Colonic mucosa (tissue), 4 donors: ENCODE data around the gene CMC1. TPM values are rescaled to one million over a fixed set of nuclear protein-coding genes. Genes with fewer than 3 reads are reported as not detected.
"Not testable (repeated sequence)": the region's sequence is repeated elsewhere in the genome, so short reads cannot be mapped to it uniquely, and the experiment has no call there.

Experiments
- DNase-seq: peaks from one replicate; pipeline ENCODE4 v3.0.0-alpha.2; 2020
- H3K27ac ChIP-seq: fragments of 200-600 bp; one replicate; pipeline ENCODE4 v1.8.0; 2021
- H3K27me3 ChIP-seq: fragments of 200-600 bp; one replicate; pipeline ENCODE4 v1.8.0; 2021
- H3K36me3 ChIP-seq: fragments of 200-600 bp; one replicate; pipeline ENCODE4 v1.8.0; 2021
- H3K4me1 ChIP-seq: fragments of 200-600 bp; one replicate; pipeline ENCODE4 v1.8.0; 2021; ENCODE audit warnings: mild to moderate bottlenecking
- H3K4me3 ChIP-seq: fragments of 200-600 bp; one replicate; pipeline ENCODE4 v1.8.0; 2021
- H3K9ac ChIP-seq, 2 donors: one replicate each; pipeline ENCODE4 v1.7.0; 2013; ENCODE audit warnings: control low read depth in 2 of 2, low read depth in 2 of 2, low read length in 2 of 2
- H3K9me3 ChIP-seq: fragments of 200-600 bp; one replicate; pipeline ENCODE4 v1.8.0; 2021
- CTCF ChIP-seq: fragments of 200-600 bp; IDR thresholded peaks from one replicate; pipeline ENCODE4 v1.8.0; 2022; ENCODE audit warnings: antibody characterized with exemption, mild to moderate bottlenecking
- intact Hi-C: fragments of 100-400 bp; cut with DNase I; formaldehyde crosslinking; loops from one replicate; pipeline ENCODE4 v1.14.1; 2022
- total RNA-seq, 2 donors: library from RNA; stranded (reverse); fragmentation: NEBNext Ultra II Directional in 1 of 2; extraction: Animal tissue kit (Norgen Biotek cat#: 25700) in 1 of 2; gene quantifications; one replicate each; pipeline ENCODE4 v1.2.1, GENCODE V29; 2021
- donor health status: healthy.
- donor health status: DM: no; HTN: no; CAD: no.
- donor health status: DM: no; HTN: no; CAD: no.

CMC1 gene
- total RNA-seq, 2 donors from 2014 or later: 29.7 to 41.5 TPM

- Histone ChIP-seq H3K9me3 (no peaks in the 10 kb centered on the region), H3K9ac (no peak overlapping the region), H3K4me1 (no peaks in the 10 kb centered on the region), H3K36me3 (no peaks in the 10 kb centered on the region), H3K27ac (no peak overlapping the region), H3K4me3 (no peak overlapping the region), H3K27me3 (no peaks in the 10 kb centered on the region)
- TF ChIP-seq CTCF: no peak
- intact Hi-C loops: no loop called here
- no peak for DNase-seq
Observed at GRCh38 chr3:28265641-28266040, 24.2 kb downstream of the CMC1 start.

GRCh38 chr3:28267984-28268849 is 26.8 kb downstream of the CMC1 start:
- Histone ChIP-seq H3K4me1 (no peaks in the 10 kb centered on the region), H3K9ac (no peak overlapping the region), H3K9me3 (no peaks in the 10 kb centered on the region), H3K4me3 (no peak overlapping the region), H3K36me3 (no peaks in the 10 kb centered on the region), H3K27ac (no peak overlapping the region), H3K27me3 (no peaks in the 10 kb centered on the region)
- intact Hi-C loops: no loop called here
- peak; percentile 20 for TF ChIP-seq CTCF
- peak; percentile 42 for DNase-seq

GRCh38 chr3:28268989-28269388 is 27.6 kb downstream of the CMC1 start:
- no peak for TF ChIP-seq CTCF
- Histone ChIP-seq H3K4me3 (no peak overlapping the region), H3K9ac (no peak overlapping the region), H3K27me3 (no peaks in the 10 kb centered on the region), H3K36me3 (no peaks in the 10 kb centered on the region), H3K9me3 (no peaks in the 10 kb centered on the region), H3K4me1 (no peaks in the 10 kb centered on the region), H3K27ac (no peak overlapping the region)
- no peak for DNase-seq
- intact Hi-C loops: no loop called here

GRCh38 chr3:28269884-28270283 is 28.5 kb downstream of the CMC1 start:
- H3K9ac ChIP-seq, H3K4me1 ChIP-seq, H3K9me3 ChIP-seq, intact Hi-C loops, DNase-seq, H3K27ac ChIP-seq, H3K27me3 ChIP-seq, H3K36me3 ChIP-seq, H3K4me3 ChIP-seq: not testable (repeated sequence)

GRCh38 chr3:28273837-28274236 is 32.4 kb downstream of the CMC1 start:
- H3K27ac ChIP-seq: no peak overlapping the region
- no peak overlapping the region for H3K4me3 ChIP-seq
- intact Hi-C loops: no loop called here
- DNase-seq: no peak
- TF ChIP-seq CTCF: no peak
- no peaks in the 10 kb centered on the region for H3K9me3 ChIP-seq
- H3K27me3 ChIP-seq: no peaks in the 10 kb centered on the region
- H3K36me3 ChIP-seq: no peaks in the 10 kb centered on the region
- no peaks in the 10 kb centered on the region for H3K4me1 ChIP-seq
- no peak overlapping the region for H3K9ac ChIP-seq

- H3K4me1 ChIP-seq: no peaks in the 10 kb centered on the region
- no peaks in the 10 kb centered on the region for H3K27me3 ChIP-seq
- H3K9me3 ChIP-seq: no peaks in the 10 kb centered on the region
- no peaks in the 10 kb centered on the region for H3K36me3 ChIP-seq
- no peak overlapping the region for H3K27ac ChIP-seq
- H3K4me3 ChIP-seq: no peak overlapping the region
- intact Hi-C loops: no loop called here
- no peak overlapping the region for H3K9ac ChIP-seq
- TF ChIP-seq CTCF: no peak
- no peak for DNase-seq
Observed at GRCh38 chr3:28278918-28279317, 37.5 kb downstream of the CMC1 start.
